ENCODE data around the gene SAMD11. TPM values are rescaled to one million over a fixed set of nuclear protein-coding genes. Genes with fewer than 3 reads are reported as not detected.

SAMD11 gene
- total RNA-seq, 1 donor from 2014 or later, result 33.9 TPM

GRCh38 chr1:936348-937264 is 12.9 kb downstream of the SAMD11 start:
- TF ChIP-seq POLR2AphosphoS5 (IDR thresholded peaks at IDR 0.05; ENCODE audit: insufficient read depth in 1 of 2, low read depth in 1 of 2) (no peak), CTCF (IDR thresholded peaks at IDR 0.05) (no peak), POLR2A (IDR thresholded peaks at IDR 0.05) (no peak)
- no peak for DNase-seq (ENCODE audit: extremely low spot score in 2 of 2)
- Histone ChIP-seq H3K4me1 (peaks cover 31% of the 10 kb centered on the region), H3K27ac (no peak overlapping the region), H3K27me3 (no peaks in the 10 kb centered on the region), H3K9me3 (no peaks in the 10 kb centered on the region), H3K4me3 (no peak overlapping the region), H3K36me3 (no peaks in the 10 kb centered on the region)
- intact Hi-C loops (cut with DNase I), result no loop called here

- TF ChIP-seq CTCF (IDR thresholded peaks at IDR 0.05), result no peak
- TF ChIP-seq POLR2AphosphoS5 (IDR thresholded peaks at IDR 0.05; ENCODE audit: insufficient read depth in 1 of 2, low read depth in 1 of 2), result no peak
- no peak for TF ChIP-seq POLR2A (IDR thresholded peaks at IDR 0.05)
- no peak overlapping the region for H3K4me3 ChIP-seq
- H3K4me1 ChIP-seq, result peaks cover 40% of the 10 kb centered on the region
- intact Hi-C loops (cut with DNase I), result no loop called here
- H3K9me3 ChIP-seq, result no peaks in the 10 kb centered on the region
- H3K27ac ChIP-seq, result no peak overlapping the region
- DNase-seq (ENCODE audit: extremely low spot score in 2 of 2), result no peak
- H3K27me3 ChIP-seq, result peaks cover 6% of the 10 kb centered on the region
- H3K36me3 ChIP-seq, result no peaks in the 10 kb centered on the region
Observed at GRCh38 chr1:937521-937920, 13.8 kb downstream of the SAMD11 start.

DNA sequence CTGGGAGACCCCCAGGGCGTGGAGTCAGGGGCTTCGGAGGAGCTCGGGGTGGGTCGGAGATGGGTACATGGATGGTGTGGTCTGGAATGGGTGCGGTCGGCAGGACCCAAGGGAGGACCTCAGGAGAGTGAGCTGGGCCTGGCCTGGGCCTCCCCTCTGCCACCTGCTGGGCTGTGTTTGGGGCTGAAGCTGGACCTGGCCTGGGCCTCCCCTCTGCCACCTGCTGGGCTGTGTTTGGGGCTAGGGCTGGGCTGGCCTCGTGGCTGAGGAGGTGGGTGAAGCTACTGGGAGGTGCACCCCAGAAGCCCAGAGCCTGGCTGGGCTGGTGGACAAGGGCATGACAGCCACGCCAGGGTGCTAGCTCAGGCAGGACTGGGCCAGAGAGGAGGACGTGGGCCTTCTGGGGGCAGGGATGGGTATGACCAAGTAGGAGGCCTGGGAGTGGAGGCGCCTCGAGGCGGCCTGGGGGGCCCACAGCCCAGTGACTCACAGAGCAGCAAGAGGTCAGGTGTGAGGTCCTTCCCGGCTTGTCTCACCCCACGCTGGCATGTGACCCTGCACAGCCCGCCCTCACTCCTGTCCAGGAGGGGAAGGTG is 14.5 kb downstream of the SAMD11 start:
- Histone ChIP-seq H3K4me3 (no peak overlapping the region), H3K36me3 (no peaks in the 10 kb centered on the region), H3K27me3 (peaks cover 6% of the 10 kb centered on the region), H3K9me3 (no peaks in the 10 kb centered on the region), H3K4me1 (peaks cover 47% of the 10 kb centered on the region), H3K27ac (no peak overlapping the region)
- intact Hi-C loops (cut with DNase I), result no loop called here
- TF ChIP-seq CTCF (IDR thresholded peaks at IDR 0.05), result peak in 1 of 3 experiments; percentile 14
- TF ChIP-seq POLR2AphosphoS5 (IDR thresholded peaks at IDR 0.05; ENCODE audit: insufficient read depth in 1 of 2, low read depth in 1 of 2), result no peak
- no peak for DNase-seq (ENCODE audit: extremely low spot score in 2 of 2)

GRCh38 chr1:938711-939489 is 15.2 kb downstream of the SAMD11 start:
- H3K27ac ChIP-seq, result no peak overlapping the region
- intact Hi-C loops (cut with DNase I), result no loop called here
- no peak for DNase-seq (ENCODE audit: extremely low spot score in 2 of 2)
- no peaks in the 10 kb centered on the region for H3K9me3 ChIP-seq
- H3K4me3 ChIP-seq, result no peak overlapping the region
- H3K4me1 ChIP-seq, result peaks cover 53% of the 10 kb centered on the region
- no peak for TF ChIP-seq CTCF (IDR thresholded peaks at IDR 0.05)
- H3K27me3 ChIP-seq, result peaks cover 6% of the 10 kb centered on the region
- H3K36me3 ChIP-seq, result no peaks in the 10 kb centered on the region
